Parathyroid adenoma (tissue), 2 donors: ENCODE data around the gene TF.

Source experiments
- H2AFZ ChIP-seq: fragments of 300-600 bp; sonication (generic); one replicate; pipeline ENCODE4 v1.7.0; 2017; ENCODE audit warnings: antibody characterized with exemption, mild to moderate bottlenecking
- H3K27ac ChIP-seq: fragments of 300-600 bp; sonication (generic); one replicate; pipeline ENCODE4 v1.7.0; 2017
- H3K27me3 ChIP-seq: fragments of 300-600 bp; sonication (generic); one replicate; pipeline ENCODE4 v1.7.0; 2017; ENCODE audit warnings: low read length; ENCODE audit not compliant: control insufficient read depth, insufficient read depth
- H3K36me3 ChIP-seq: fragments of 300-600 bp; sonication (generic); one replicate; pipeline ENCODE4 v1.7.0; 2017; ENCODE audit warnings: low read length; ENCODE audit not compliant: control insufficient read depth, insufficient read depth
- H3K4me1 ChIP-seq: fragments of 300-600 bp; sonication (generic); one replicate; pipeline ENCODE4 v1.7.0; 2017; ENCODE audit warnings: control low read depth
- H3K4me2 ChIP-seq: fragments of 300-600 bp; sonication (generic); one replicate; pipeline ENCODE4 v1.7.0; 2017; ENCODE audit warnings: low read length
- H3K4me3 ChIP-seq: fragments of 300-600 bp; sonication (generic); one replicate; pipeline ENCODE4 v1.7.0; 2017; ENCODE audit warnings: low read depth, low read length
- H3K79me2 ChIP-seq: fragments of 300-600 bp; sonication (generic); one replicate; pipeline ENCODE4 v1.7.0; 2017; ENCODE audit warnings: control low read depth
- H3K9ac ChIP-seq: fragments of 300-600 bp; sonication (generic); one replicate; pipeline ENCODE4 v1.7.0; 2017; ENCODE audit warnings: mild to moderate bottlenecking
- H3K9me3 ChIP-seq: fragments of 300-600 bp; sonication (generic); one replicate; pipeline ENCODE4 v1.7.0; 2017; ENCODE audit warnings: low read length; ENCODE audit not compliant: control insufficient read depth
- TF ChIP-seq, protein P1 (sequence below): fragments of 300-600 bp; sonication (generic); IDR thresholded peaks from one replicate; pipeline ENCODE4 v1.7.0; 2017; ENCODE audit warnings: antibody characterized with exemption, mild to moderate bottlenecking
- donor health status: primary hyperparathyroidism.

The TF gene

DNA sequence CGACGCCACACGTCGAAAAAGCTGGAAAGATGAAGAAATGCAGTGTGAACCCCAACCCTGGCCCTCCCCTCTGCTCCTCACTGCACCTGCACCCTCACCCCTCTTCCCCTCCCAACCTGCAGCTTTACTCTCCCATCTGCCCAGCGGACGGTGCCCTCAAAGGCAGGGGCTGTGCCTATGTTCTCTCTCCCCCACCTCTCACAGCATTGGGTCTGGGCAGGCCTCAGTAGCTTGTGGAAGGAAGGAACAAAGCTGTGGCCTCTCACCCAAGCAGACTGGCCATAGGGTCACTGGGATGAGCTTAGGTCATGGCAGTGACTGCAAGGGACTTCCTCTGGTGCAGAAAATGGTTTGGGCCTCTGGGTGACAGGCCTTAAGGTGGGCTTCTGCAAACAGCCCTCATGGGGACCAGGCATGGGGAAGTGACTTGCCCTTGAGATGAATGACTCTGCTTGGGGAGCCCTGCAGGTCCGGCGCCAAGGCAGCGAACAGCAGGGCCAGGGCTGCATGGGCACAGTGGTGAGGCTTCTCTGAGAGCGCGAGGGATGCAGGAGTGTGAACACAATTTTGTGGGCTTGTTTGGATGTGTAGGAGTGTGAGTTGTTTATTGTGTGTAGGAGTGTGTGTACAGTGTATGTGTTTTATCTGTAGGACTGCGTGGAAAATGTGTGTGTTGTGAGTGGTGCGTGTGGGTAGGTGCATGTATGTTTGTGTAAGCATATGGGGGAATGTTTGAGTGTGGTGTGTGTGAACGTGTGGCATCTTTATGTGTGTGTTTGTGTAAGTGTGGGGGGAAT, 88.6 kb downstream of the TF start:
- Histone ChIP-seq H3K9ac (no peak overlapping the region), H3K4me2 (no peak overlapping the region), H3K4me1 (no peaks in the 10 kb centered on the region), H3K79me2 (no peaks in the 10 kb centered on the region), H3K36me3 (no peaks in the 10 kb centered on the region), H3K9me3 (no peaks in the 10 kb centered on the region), H3K4me3 (no peak overlapping the region), H3K27me3 (no peaks in the 10 kb centered on the region), H2AFZ (no peak overlapping the region), H3K27ac (no peak overlapping the region)
- TF ChIP-seq, protein P1, sequence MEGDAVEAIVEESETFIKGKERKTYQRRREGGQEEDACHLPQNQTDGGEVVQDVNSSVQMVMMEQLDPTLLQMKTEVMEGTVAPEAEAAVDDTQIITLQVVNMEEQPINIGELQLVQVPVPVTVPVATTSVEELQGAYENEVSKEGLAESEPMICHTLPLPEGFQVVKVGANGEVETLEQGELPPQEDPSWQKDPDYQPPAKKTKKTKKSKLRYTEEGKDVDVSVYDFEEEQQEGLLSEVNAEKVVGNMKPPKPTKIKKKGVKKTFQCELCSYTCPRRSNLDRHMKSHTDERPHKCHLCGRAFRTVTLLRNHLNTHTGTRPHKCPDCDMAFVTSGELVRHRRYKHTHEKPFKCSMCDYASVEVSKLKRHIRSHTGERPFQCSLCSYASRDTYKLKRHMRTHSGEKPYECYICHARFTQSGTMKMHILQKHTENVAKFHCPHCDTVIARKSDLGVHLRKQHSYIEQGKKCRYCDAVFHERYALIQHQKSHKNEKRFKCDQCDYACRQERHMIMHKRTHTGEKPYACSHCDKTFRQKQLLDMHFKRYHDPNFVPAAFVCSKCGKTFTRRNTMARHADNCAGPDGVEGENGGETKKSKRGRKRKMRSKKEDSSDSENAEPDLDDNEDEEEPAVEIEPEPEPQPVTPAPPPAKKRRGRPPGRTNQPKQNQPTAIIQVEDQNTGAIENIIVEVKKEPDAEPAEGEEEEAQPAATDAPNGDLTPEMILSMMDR = no peak

DNA sequence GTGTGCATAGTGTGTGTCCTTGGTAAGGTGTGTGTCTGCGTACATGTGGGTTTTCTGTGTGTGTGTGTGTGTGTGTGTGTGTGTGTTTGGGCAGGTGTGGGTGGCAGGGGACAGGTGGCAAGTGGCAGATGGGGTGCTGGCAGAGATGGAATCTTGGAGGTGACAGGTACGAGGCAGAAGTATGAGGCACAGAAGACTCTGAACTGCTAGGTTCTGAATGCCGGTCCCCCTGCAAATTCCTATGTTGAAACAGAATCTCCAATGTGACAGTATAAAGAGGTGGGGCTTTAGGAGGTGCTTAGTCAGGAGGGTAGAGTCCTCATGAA, 89.2 kb downstream of the TF start:
- Histone ChIP-seq H3K79me2 (no peaks in the 10 kb centered on the region), H2AFZ (no peak overlapping the region), H3K27me3 (no peaks in the 10 kb centered on the region), H3K9ac (no peak overlapping the region), H3K36me3 (no peaks in the 10 kb centered on the region), H3K9me3 (no peaks in the 10 kb centered on the region), H3K4me1 (no peaks in the 10 kb centered on the region), H3K4me2 (no peak overlapping the region), H3K4me3 (no peak overlapping the region), H3K27ac (no peak overlapping the region)
- TF ChIP-seq, protein P1 = no peak

DNA sequence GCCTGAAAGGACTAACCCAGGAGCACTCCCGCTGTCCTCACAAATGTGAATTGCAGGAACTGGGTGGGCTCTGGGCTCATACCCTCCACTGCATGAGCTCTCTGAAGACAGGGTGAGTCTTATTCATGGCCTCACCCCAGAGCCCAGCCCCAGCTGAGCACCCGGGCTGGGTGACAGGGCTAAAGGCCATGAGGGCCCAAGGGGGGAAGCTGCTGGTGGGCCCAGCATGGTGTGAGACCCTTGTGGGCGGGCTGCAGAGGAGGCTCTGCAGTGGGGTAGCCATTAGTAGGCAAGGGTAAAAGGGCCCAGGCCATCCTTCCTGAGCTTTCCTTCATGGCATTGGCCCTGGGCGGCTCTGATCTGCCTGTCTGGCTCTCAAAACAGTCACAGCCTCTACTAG, 89.8 kb downstream of the TF start:
- no peak overlapping the region for H3K9ac ChIP-seq
- H3K4me2 ChIP-seq = no peak overlapping the region
- no peaks in the 10 kb centered on the region for H3K36me3 ChIP-seq
- no peak overlapping the region for H2AFZ ChIP-seq
- no peaks in the 10 kb centered on the region for H3K27me3 ChIP-seq
- H3K79me2 ChIP-seq = no peaks in the 10 kb centered on the region
- no peak overlapping the region for H3K27ac ChIP-seq
- H3K4me3 ChIP-seq = no peak overlapping the region
- no peaks in the 10 kb centered on the region for H3K9me3 ChIP-seq
- TF ChIP-seq, protein P1 = no peak
- no peaks in the 10 kb centered on the region for H3K4me1 ChIP-seq

DNA sequence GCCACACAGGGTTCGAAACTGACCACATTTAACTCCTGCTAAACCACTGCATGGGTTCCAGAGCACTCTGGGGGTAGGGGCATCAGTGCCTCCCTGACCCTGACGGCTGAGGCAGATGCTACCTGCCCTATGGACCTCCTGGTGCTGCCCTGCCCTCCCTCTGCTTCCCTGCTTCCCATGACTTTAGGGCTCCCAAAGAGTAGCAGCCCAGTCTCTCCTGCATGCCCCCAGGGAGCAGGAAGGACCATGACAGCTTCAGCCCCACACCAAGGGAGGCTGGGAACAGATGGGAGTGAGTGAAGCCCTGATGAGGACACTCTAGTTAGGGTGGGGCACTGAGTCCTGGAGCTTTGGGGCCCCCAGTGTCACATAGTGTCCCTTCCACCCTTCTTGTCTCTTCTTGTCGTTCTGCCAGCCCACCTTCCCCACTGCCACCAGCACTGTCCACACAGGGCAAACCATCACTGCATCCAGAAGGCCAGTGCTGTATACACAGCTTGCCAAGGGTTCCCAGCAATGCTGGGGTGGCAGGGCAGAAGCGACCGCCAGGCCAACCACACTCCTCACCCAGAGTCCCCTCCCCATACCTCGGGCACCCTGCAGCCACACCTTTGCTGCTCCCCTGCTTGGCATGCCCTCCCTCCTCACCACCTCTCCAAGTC, 90.4 kb downstream of the TF start:
- Histone ChIP-seq H3K27me3 (no peaks in the 10 kb centered on the region), H3K27ac (no peak overlapping the region), H3K79me2 (no peaks in the 10 kb centered on the region), H3K9ac (no peak overlapping the region), H3K4me3 (no peak overlapping the region), H2AFZ (no peak overlapping the region), H3K4me1 (no peaks in the 10 kb centered on the region), H3K4me2 (no peak overlapping the region), H3K9me3 (no peaks in the 10 kb centered on the region), H3K36me3 (no peaks in the 10 kb centered on the region)
- TF ChIP-seq, protein P1 = no peak
